Femur (tissue), 1 donor: ENCODE data around the gene LBR.

Experiments
- DNase-seq: peaks from one replicate; pipeline ENCODE4 v3.0.0-alpha.2; 2017

The LBR gene

DNA sequence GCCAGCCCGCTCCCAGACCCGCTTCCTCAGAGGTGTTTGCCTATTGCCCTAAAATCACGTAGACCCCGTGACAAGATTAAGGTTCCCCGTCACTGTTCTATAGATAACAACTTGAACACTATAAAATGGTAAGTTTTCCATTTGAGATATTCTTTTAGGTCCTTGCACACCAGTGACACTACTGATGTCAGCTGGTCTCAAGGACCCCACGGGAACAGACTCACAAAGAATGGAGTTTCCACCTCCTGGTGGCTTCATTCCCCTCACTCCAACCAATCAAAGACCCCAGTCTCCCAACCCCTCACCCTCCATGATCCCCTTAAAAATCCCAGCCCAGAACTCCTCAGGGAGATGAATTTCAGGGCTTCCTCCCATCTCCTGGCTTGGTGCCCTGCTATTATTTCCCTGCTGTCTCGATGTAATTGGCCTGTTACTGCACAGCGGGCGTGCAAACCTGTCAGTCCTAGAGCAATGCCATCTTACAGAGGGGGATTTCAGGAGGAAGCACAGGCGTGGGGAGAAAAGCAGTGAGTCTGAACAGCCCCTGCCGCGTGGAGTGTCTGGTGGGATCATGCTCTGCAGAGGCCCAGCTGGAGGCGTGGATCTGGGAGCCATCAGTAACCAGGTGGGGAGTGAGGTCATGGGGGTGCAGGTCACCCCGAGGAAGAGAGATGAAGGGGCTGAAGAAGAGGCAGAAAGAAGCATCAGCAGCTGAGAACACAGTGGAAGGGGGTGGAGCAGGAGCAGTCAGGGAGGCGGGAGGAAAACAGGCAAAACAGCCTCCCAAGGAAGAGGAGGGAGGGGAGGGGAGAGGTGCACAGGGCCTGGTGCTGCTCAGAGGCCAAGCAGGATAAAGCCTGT, 35.1 kb upstream of the LBR start:
- DNase-seq: no peak

DNA sequence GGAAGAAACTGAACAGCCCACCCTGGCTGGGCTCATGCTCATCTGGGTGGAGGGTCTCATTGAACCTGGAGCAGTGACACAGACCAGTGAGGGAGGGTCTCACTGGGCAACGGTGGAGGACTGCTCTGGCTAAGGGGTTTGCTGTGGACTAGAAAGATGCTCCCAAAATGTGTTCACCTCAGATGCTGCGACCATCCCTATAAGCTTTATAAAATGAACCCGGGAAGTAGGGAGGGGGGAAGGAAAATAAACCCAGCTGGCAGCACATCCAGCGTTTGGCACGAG, 34.5 kb upstream of the LBR start:
- no peak for DNase-seq

DNA sequence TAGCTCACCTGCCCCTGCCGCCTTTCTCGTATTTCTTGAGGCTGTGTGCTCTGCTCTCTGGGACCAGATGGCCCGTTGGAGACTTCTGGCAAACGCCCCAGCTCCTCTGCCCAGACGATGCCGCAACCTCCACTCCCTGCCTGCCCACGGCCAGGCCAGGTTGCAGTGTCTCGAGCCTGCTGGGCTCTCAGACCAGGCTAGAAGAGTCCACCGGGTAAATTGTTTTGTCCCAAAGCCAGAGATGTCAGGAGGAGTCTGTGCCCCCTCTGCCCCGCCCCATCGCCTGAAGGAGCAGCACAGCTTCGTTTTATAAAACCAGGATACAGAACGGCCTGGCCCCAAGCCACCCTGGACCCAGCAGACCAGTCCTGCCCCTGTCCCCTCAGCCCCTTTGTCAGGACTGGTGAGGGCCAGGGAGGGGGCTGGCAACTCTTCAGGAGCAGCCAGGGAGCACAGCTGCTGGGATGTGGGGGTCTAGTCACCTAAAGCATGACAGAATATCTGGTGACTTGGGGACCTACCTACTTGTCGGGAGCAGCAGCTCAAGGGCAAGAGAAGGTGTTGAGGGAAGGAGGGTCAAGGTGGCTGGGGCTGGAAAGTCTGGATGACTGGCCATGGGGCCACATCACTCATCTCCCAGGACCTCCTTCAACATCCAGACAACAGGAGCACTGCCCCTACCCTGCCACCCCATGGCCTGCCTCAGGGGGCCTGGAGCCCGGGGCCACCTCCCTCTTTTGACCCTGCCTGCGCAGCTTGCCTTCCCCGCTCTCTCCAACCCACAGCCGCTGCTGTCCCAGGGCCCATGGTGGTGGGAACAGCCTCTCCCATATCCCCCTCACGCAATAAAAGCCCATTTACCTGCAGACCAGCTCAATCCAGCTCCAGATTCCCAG, 33.9 kb upstream of the LBR start:
- no peak for DNase-seq

DNA sequence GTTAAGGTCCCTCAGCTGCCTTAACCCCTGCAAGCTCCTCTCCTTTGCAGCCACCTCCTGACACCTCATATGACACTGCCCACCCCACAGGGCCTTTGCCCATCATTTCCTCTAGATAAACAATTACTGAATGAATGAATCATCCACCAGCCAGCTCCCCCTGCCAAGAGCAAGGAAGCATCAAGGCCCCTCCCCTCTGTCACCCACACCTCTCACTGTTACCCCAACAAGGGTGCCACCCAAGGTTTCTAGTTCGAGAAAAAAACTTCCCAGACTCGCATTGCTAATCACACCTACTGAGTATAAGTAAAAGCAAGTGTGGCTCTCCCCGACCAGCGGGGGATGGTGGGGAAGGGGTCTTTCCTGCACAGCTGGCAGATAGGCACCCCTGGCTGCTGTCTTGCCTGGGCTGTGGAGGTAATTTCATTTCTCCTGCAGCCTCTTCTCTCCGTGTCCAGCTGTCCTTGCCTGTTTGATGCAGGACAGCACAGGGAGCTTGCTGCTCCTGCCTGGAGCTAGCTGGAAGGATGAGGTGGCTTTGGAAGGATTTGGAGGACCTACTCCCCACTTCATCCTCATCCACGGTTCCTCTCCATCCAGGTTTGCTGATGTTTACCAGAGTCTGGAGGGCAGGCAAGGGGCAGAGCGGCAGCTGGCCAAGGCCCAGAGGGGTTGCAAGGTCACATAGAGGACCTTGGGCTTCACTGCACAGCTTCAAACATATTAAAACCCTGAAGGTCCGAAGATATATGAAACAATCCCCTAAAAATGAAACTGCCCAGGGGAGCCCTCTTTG, 33.1 kb upstream of the LBR start:
- DNase-seq: no peak

DNA sequence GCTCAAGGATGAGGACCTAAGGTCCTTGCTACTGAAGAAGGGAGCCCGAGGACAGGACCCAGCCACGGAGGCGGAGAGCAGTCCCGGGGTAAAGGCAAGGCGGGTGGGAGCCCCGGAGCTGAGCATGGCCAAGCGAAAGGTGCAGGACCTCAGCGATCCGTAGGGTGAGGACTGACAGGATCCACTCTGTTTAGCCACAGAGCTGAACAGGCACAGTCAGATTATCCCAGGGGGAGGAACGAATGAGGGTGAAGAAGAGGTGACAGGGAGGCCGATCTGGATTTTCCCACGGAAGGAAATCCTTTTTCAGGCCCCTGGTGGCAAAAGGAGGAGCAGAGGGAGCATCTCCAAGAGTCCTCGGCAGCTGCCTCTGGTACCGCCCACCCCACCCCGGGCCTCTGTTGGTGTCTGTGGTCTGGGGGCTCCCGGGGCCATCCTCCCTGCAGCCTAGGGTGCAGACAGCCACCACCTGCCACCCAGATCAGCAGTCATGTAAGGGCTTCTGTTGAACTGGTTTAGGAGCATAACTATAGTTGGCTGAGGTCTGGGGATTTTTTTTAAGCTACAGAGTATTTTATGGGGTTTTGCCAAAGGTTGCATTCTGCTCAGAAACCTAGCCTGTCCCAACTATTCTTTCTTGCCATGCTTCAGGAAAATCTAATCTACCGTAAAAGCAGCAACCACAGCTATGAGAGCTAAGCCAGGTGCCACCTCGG, 32.3 kb upstream of the LBR start:
- DNase-seq: no peak

- DNase-seq: peak; percentile 12
These were observed 30.4 kb upstream of the LBR start for GRCh38 chr1:225458222-225458631.

GRCh38 chr1:225454733-225455132, 26.9 kb upstream of the LBR start:
- no peak for DNase-seq

- no peak for DNase-seq
These were observed 26.2 kb upstream of the LBR start for GRCh38 chr1:225453797-225454648.

DNA sequence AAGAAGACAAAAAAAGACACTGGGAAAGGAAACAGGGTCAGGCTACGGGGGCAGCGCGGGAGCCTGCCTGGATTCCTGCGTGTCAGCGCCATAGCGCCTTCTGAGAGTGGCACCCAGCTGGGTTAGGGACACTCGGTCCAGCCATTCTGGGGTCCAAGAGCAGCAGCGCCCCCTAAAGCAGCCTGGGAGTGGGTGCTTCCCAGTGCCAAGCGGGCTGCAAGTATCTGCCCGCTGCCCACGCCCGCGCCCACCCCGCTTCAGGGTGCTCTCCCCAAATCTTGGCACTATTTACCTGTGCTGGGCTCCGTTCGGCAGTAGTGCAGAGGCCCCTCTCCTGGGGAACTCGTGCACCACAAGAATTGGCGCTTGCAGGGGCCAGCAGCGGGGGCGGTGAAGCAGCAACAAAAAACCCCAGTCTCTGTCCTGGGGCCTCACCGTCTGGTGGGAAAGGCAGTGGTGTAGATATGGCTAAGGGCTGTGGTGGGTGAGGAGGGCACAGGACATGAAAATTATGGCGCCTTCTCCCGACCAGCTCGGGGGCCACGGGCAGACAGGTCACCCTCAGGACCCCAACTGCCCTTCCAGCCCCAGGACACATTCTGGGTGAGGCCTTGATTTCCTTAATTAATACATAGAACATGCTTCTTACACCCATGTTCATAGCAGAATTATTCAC, 24.1 kb upstream of the LBR start:
- peak; percentile 18 for DNase-seq

- DNase-seq: peak; percentile 16
These were observed 23.5 kb upstream of the LBR start for GRCh38 chr1:225451340-225451739.

- peak; percentile 18 for DNase-seq
These were observed 22.8 kb upstream of the LBR start for GRCh38 chr1:225450491-225451191.

- DNase-seq: peak; percentile 11
These were observed 21.9 kb upstream of the LBR start for GRCh38 chr1:225449774-225450173.

- DNase-seq: peak; percentile 11
These were observed 21.4 kb upstream of the LBR start for GRCh38 chr1:225449261-225449660.

- DNase-seq: no peak
These were observed 20.4 kb upstream of the LBR start for GRCh38 chr1:225448146-225448805.

DNA sequence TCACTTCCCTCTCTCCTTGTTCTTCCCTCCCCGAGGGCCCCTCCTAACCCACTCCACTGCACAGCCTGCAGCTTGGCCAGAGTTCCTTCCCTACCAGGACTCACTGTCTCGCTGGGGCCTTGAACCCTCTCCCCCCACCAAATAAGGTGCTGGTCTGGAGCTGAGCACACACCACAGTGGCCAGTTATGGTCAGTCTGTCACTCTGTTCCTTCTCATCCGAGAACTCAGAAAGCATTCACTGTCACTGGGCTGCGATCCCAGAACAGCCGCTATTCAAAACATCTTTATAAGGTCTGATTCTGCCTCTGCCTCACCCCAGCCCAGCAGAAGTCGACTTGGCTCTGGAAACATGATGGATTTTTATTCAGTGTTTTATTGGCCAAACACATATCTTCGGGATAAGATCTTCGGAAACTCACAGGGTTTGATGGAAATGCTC, 19.8 kb upstream of the LBR start:
- peak; percentile 70 for DNase-seq

GRCh38 chr1:225446981-225447615, 19.3 kb upstream of the LBR start:
- no peak for DNase-seq

DNA sequence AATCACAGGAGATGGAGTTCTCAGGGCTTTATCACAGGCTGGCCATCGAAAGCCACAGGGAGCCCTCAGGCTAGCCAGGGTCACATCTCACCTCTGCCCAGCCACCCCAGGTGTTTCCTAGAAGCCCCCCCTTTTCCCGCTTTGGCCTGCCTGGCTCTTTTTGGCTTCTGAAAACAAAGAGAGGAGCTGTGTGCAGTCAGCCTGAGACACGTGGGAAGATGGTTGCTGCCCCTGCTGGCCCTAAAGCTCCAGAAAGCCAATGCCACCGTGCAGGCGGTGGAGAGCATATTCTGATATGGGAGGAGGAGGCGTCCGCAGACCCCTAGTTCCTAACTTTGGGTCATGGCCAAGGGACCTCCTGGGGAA, 18.7 kb upstream of the LBR start:
- DNase-seq: no peak

GRCh38 chr1:225445639-225446594, 18.1 kb upstream of the LBR start:
- DNase-seq: no peak
